GM20431 (cell line): ENCODE data around the gene FCHSD2.

Source experiments
- in situ Hi-C: fragments of 300-500 bp; cut with MseI, MboI; formaldehyde crosslinking; loops from one replicate; pipeline ENCODE4 v1.15.0; 2020; ENCODE audit warnings: low sequenced_read_pairs; ENCODE audit not compliant: unreplicated experiment

The FCHSD2 gene

GRCh38 chr11:73142128-73142377 lies at the start of gene FCHSD2:
Gene FCHSD2, minus strand, starts transcription at chr11:73142318. Its CDS starts 441 bp downstream, at chr11:73141877.
- in situ Hi-C loops = no loop called here

- in situ Hi-C loops = loop anchor here (25.0 kb wide), 1 partner anchor 354 kb away; no protein-coding TSS in a partner anchor
These were observed 49.0 kb upstream of the FCHSD2 start for GRCh38 chr11:73191151-73191550.

DNA sequence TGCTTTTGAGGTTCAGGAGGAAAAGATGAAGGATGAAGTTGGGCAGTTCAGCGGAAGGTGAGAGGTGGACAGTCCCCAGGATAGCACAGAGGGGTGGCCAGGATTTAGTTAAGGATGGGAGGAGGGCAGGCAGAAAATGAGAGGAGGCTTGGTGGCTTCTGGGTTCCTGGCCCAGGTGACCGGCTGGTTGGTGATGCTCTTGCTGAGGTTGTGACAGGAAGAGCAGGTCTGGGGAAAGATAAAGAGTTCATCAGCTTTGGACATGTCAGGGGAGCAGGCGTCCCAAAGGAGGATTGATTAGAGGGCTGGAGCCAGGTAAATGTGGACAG lies 48.4 kb upstream of the FCHSD2 start:
- in situ Hi-C loops = loop anchor here (25.0 kb wide), 1 partner anchor 353 kb away; no protein-coding TSS in a partner anchor

- in situ Hi-C loops = loop anchor here (25.0 kb wide), 1 partner anchor 353 kb away; no protein-coding TSS in a partner anchor
These were observed 47.8 kb upstream of the FCHSD2 start for GRCh38 chr11:73189723-73190556.

DNA sequence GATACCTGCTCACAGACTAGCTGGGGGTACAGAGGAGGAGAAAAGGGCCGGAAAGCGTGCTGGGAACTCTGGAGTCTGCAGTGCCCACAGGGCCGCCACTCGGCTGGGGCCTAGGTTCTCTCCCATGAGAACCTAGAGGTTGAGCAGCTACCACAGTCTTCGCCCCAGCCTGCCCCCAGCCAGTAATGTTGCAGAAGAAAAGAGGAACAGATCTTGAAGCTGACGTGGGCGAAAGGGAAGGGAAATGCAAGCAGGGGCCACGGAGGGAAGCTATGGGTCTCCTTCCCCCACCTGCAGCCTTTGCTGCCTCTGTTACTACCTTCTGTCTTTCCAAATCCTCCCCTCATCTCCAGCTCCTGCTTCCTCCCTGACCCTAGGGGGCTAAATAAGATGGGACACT lies 47.2 kb upstream of the FCHSD2 start:
- in situ Hi-C loops = loop anchor here (25.0 kb wide), 1 partner anchor 352 kb away; no protein-coding TSS in a partner anchor

GRCh38 chr11:73188301-73188700 lies 46.2 kb upstream of the FCHSD2 start:
- in situ Hi-C loops = loop anchor here (25.0 kb wide), 1 partner anchor 351 kb away; no protein-coding TSS in a partner anchor

DNA sequence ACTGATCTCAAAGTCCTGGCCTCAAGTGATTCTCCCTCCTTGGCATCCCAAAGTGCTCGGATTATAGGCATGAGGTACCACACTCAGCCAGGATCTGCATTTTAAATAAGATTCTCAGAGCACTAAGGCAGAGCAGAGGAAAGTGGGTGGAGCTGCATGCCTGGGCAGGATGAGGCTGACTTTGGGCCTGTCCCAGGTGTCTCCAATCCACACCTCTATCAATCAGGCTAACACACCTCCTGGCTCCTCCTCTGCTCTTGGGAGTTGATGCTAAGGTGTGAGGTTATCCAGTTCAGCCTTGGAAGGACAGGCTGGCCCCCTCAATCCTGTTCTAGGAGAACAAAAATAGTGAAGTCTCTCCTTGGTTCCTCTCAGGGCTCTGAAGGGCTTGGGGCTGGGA lies 45.7 kb upstream of the FCHSD2 start:
- in situ Hi-C loops = loop anchor here (25.0 kb wide), 1 partner anchor 351 kb away; no protein-coding TSS in a partner anchor

GRCh38 chr11:73186886-73187285 lies 44.8 kb upstream of the FCHSD2 start:
- in situ Hi-C loops = loop anchor here (25.0 kb wide), 1 partner anchor 350 kb away; no protein-coding TSS in a partner anchor

- in situ Hi-C loops = loop anchor here (25.0 kb wide), 1 partner anchor 349 kb away; no protein-coding TSS in a partner anchor
These were observed 44.3 kb upstream of the FCHSD2 start for GRCh38 chr11:73186294-73186850.

- in situ Hi-C loops = loop anchor here (25.0 kb wide), 1 partner anchor 348 kb away; no protein-coding TSS in a partner anchor
These were observed 43.7 kb upstream of the FCHSD2 start for GRCh38 chr11:73185680-73186293.

- in situ Hi-C loops = loop anchor here (25.0 kb wide), 1 partner anchor 348 kb away; no protein-coding TSS in a partner anchor
These were observed 43.0 kb upstream of the FCHSD2 start for GRCh38 chr11:73184953-73185671.

GRCh38 chr11:73182824-73183321 lies 40.8 kb upstream of the FCHSD2 start:
- in situ Hi-C loops = loop anchor here (25.0 kb wide), 1 partner anchor 346 kb away; no protein-coding TSS in a partner anchor

DNA sequence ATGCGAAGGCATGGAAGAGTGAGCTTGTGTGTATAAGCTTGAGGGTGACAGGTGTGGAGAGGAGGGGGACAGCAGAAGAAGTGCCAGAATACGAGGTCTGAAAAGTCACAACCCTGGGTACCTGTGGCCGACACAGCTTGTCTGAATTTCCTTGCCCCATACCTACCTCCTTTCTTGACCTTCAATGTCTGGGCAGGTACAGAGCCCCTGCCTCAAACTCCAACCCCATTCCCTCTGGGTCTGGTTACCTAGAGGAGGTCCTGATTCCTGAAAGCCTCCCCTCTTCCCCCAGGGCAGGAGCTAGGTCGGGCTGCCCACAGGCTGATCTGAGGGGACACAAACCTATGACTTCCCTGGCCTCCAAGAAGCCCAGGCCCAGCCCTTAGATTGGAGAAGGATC lies 36.6 kb upstream of the FCHSD2 start:
- in situ Hi-C loops = loop anchor here (25.0 kb wide), 1 partner anchor 341 kb away; no protein-coding TSS in a partner anchor

DNA sequence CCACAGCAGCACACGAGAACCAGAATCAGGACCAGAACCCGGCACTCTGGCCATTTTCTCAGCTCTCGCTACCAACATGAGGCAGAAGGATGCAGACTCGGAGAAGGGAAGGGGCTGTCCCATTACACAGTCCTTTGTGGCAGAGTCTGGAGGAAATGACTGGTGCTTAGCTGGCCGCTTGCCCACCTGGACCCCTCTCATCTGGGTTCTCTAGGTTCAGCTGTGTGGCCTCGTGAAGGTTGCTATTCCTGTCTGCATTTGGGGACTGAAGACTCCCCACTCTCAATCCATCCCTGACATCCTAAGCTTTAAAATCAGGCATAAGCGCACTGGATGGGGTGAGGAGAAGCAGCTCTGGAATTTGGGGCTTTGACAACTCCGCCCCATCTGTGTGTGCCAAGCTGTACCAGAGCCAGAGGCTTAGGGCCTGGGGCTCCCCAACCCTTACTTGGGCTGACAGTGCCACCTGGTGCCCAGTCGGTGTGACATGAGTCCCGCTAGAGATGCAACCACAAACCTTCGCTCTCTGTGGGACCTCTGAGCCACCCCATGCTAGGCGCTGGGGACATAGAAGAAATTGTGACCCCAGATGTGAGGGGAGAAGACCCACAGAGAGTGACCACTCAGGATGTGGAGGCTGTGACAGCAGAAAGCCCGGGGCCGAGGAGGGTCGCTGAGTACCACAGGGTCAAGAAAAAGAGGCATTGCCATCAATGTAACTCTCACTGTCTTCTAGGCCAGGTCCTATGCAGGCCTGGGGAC lies 35.8 kb upstream of the FCHSD2 start:
- in situ Hi-C loops = loop anchor here (25.0 kb wide), 1 partner anchor 341 kb away; no protein-coding TSS in a partner anchor

GRCh38 chr11:73177380-73177777 lies 35.3 kb upstream of the FCHSD2 start:
- in situ Hi-C loops = loop anchor here (25.0 kb wide), 1 partner anchor 340 kb away; no protein-coding TSS in a partner anchor

DNA sequence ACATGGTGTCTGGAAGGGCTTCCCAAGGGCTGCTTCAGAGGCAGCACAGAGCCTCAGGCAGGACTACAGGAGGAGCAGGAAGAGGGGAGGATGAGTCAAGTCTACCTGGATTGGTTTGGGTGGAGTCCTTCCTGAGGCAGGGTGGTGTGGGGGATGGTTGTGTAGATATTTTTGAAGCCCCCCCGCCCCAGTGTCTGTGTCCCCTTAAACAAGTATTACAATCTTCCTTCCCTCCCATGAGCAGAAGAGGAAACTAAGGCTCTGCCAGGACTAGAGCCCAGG lies 34.7 kb upstream of the FCHSD2 start:
- in situ Hi-C loops = loop anchor here (25.0 kb wide), 1 partner anchor 340 kb away; no protein-coding TSS in a partner anchor

DNA sequence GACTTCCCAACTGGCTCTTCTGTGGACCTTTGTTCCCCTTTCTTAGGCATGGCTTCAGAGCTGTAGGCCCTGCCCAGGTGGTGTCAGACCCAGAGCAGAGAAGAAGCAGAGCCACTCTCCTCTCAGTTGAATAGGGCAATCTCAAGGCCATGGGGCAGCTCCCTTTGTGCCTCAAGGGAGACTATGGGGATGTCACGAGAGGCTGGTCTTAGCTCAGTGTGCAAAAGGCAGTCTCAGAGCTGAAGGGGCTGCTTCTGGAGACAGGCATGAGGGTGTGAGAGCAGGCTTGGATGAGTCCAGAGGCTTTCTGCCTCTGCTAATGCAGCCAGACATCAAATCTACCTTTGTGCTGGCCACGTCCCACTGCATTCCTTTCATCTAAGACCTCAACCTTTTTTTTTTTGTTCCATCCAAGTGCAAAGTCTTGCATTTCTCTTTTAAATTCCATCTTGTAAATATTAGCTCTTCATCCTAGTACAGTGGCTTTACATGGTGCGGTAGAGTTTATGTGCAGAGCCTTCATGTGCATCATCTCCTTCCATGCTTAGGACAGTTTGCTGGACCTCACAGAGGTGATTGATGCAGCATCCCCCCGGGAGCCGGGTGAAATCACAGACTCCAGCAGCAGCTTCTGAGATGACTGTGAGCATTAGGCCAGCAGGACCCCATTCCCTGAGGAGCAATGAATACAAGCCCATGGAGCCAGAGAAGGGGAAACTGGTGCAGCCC lies 34.2 kb upstream of the FCHSD2 start:
- in situ Hi-C loops = loop anchor here (25.0 kb wide), 1 partner anchor 339 kb away; no protein-coding TSS in a partner anchor

- in situ Hi-C loops = loop anchor here (25.0 kb wide), 1 partner anchor 338 kb away; no protein-coding TSS in a partner anchor
These were observed 33.5 kb upstream of the FCHSD2 start for GRCh38 chr11:73175551-73176144.
